ENCODE results near the gene CBFA2T3.

The CBFA2T3 gene

DNA sequence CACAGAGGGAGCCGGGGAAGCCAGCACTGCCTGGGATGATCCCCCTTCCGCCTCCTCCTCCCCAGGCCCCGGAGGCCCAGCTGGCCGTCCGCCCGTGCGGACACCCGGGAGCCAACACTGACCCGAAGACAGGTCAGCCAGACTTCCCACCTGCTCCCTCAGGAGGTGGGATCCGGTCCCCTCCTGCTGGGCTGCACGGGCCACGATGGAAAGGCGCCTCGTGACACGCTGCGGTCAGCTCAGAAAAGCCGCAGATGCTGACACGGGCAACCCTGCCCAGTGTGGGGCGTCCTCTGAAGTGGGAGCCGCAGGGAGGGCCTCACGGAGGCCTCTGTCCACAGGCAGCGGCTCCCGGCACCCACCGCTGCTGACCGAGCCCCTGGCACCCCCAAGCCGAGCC, 49.3 kb downstream of the CBFA2T3 start:
- no peak overlapping the region for H3K27ac ChIP-seq (ENCODE audit: insufficient read depth, low read depth, low read length, poor library complexity, severe bottlenecking)
- no peaks in the 10 kb centered on the region for H3K36me3 ChIP-seq (ENCODE audit: control insufficient read depth, insufficient read depth, low read length)
- no peaks in the 10 kb centered on the region for H3K27me3 ChIP-seq (ENCODE audit: control insufficient read depth, insufficient read depth, low read length, poor library complexity, severe bottlenecking)
- WGBS, 2 experiments, result 94% methylated on average over 26 of the region's 26 CpGs
- H3K4me1 ChIP-seq (ENCODE audit: control insufficient read depth, insufficient read depth, low read length), result peaks cover 20% of the 10 kb centered on the region
- H3K4me3 ChIP-seq (ENCODE audit: insufficient read depth, low read depth, low read length), result no peak overlapping the region
- H3K9me3 ChIP-seq (ENCODE audit: control insufficient read depth, low read length), result no peaks in the 10 kb centered on the region

DNA sequence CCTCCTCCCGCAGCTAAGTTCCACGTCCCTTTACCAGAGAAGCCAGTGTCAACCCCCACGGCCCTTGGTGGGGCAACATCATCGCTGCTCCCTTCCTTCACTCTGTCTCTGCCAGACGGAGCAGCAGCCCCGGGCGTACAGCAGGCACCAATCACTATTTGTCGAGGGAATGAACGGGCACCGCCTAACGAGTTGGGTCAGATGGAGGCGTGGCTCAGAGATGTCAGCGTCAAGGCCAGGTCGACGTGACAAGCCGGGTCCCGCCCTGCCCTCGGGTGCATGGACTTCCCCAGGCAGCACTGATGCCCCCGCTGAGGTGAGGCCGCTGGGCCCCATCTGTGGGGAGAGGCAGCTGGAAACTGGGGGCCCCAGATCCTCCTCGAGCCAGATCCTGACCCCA, 50.0 kb downstream of the CBFA2T3 start:
- Histone ChIP-seq H3K4me1 (ENCODE audit: control insufficient read depth, insufficient read depth, low read length) (peaks cover 20% of the 10 kb centered on the region), H3K27me3 (ENCODE audit: control insufficient read depth, insufficient read depth, low read length, poor library complexity, severe bottlenecking) (no peaks in the 10 kb centered on the region), H3K9me3 (ENCODE audit: control insufficient read depth, low read length) (no peaks in the 10 kb centered on the region), H3K4me3 (ENCODE audit: insufficient read depth, low read depth, low read length) (no peak overlapping the region), H3K36me3 (ENCODE audit: control insufficient read depth, insufficient read depth, low read length) (no peaks in the 10 kb centered on the region), H3K27ac (ENCODE audit: insufficient read depth, low read depth, low read length, poor library complexity, severe bottlenecking) (no peak overlapping the region)
- 88 to 89% methylated on average over 21 of the region's 21 CpGs for WGBS, 2 experiments

DNA sequence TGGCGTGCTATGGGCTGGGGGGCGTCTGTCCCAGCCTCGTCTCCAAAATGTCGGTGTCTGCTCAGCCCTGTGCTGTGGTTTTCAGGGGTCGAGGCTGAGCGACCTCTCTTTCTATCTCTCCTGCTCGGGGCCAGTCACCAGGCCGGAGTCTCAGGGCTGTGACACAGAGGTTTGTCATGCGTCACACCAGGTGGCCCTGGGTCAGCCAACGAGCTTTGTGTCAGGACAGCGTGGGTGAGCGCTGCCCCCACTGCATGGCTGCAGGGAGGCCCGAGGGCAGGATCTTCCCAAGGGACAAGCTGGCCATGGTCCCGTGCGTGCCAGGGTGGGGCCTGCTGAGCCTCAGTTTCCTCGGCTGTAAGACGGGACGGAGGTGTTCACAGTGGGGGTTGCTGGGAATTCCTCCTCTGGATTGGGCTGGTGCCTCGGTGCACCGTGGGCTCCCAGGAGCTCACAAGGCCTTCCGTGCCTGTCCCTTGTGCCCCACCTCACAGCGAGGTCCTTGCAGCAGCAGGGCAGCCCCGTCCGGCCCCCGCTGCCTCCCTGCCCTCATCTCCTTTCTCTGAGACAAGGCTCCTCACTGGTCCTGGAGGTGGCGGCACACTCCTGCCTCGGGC, 50.5 kb downstream of the CBFA2T3 start:
- Histone ChIP-seq H3K36me3 (ENCODE audit: control insufficient read depth, insufficient read depth, low read length) (no peaks in the 10 kb centered on the region), H3K4me1 (ENCODE audit: control insufficient read depth, insufficient read depth, low read length) (peaks cover 20% of the 10 kb centered on the region), H3K9me3 (ENCODE audit: control insufficient read depth, low read length) (no peaks in the 10 kb centered on the region), H3K27me3 (ENCODE audit: control insufficient read depth, insufficient read depth, low read length, poor library complexity, severe bottlenecking) (no peaks in the 10 kb centered on the region), H3K27ac (ENCODE audit: insufficient read depth, low read depth, low read length, poor library complexity, severe bottlenecking) (no peak overlapping the region), H3K4me3 (ENCODE audit: insufficient read depth, low read depth, low read length) (no peak overlapping the region)
- WGBS, 2 experiments, result 55 to 61% methylated on average over 27 of the region's 27 CpGs

GRCh38 chr16:88925540-88925887, 51.5 kb downstream of the CBFA2T3 start:
- 73 to 76% methylated on average over 16 of the region's 16 CpGs for WGBS, 2 experiments
- H3K27me3 ChIP-seq (ENCODE audit: control insufficient read depth, insufficient read depth, low read length, poor library complexity, severe bottlenecking), result no peaks in the 10 kb centered on the region
- peaks cover 20% of the 10 kb centered on the region for H3K4me1 ChIP-seq (ENCODE audit: control insufficient read depth, insufficient read depth, low read length)
- H3K27ac ChIP-seq (ENCODE audit: insufficient read depth, low read depth, low read length, poor library complexity, severe bottlenecking), result no peak overlapping the region
- no peak overlapping the region for H3K4me3 ChIP-seq (ENCODE audit: insufficient read depth, low read depth, low read length)
- no peaks in the 10 kb centered on the region for H3K36me3 ChIP-seq (ENCODE audit: control insufficient read depth, insufficient read depth, low read length)
- no peaks in the 10 kb centered on the region for H3K9me3 ChIP-seq (ENCODE audit: control insufficient read depth, low read length)

DNA sequence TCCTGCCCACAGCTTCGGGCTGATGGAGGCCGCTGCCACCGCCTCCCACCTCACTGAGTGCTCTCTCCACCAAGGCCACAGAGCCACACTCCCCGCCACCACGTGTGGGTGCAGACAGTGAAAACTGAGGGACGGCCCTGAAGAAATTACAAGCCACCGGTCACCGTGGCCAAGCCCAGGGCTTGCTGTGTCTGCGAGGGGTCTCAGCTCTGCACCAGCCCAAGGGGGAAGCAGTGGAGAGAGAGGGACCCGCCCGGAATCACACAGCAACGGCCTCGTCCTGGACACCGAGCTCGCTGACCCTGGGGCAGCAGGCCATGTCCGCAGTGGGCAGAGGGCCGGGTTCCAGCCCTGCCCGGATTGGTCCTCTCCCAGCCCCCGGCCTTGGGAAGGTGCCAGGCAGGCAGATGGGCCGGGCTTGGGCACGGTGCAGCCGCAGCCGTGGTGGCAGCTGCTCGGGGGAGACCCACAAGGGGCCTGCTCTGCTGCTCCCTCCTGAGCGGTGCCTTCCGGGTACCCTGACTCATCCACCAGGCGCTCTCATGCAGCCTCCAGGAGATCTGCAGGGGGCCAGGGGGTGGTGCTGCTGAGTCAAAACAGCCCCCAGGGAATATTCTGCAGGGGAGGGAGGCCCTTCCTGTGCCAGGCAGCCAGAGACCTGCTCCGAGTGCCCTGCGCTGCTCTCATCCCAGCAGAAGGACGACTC, 52.0 kb downstream of the CBFA2T3 start:
- no peaks in the 10 kb centered on the region for H3K27me3 ChIP-seq (ENCODE audit: control insufficient read depth, insufficient read depth, low read length, poor library complexity, severe bottlenecking)
- WGBS, 2 experiments, result 73 to 80% methylated on average over 30 of the region's 30 CpGs

GRCh38 chr16:88923926-88924833, 52.8 kb downstream of the CBFA2T3 start:
- no peak overlapping the region for H3K4me3 ChIP-seq (ENCODE audit: insufficient read depth, low read depth, low read length)
- H3K4me1 ChIP-seq (ENCODE audit: control insufficient read depth, insufficient read depth, low read length), result peaks cover 20% of the 10 kb centered on the region
- H3K27me3 ChIP-seq (ENCODE audit: control insufficient read depth, insufficient read depth, low read length, poor library complexity, severe bottlenecking), result no peaks in the 10 kb centered on the region
- H3K9me3 ChIP-seq (ENCODE audit: control insufficient read depth, low read length), result no peaks in the 10 kb centered on the region
- H3K36me3 ChIP-seq (ENCODE audit: control insufficient read depth, insufficient read depth, low read length), result no peaks in the 10 kb centered on the region
- WGBS, 2 experiments, result 71% methylated on average over 37 of the region's 37 CpGs
- no peak overlapping the region for H3K27ac ChIP-seq (ENCODE audit: insufficient read depth, low read depth, low read length, poor library complexity, severe bottlenecking)

More for the DNA sequence above, 52.0 kb downstream of the CBFA2T3 start:
- H3K36me3 ChIP-seq (ENCODE audit: control insufficient read depth, insufficient read depth, low read length), result no peaks in the 10 kb centered on the region
- H3K27ac ChIP-seq (ENCODE audit: insufficient read depth, low read depth, low read length, poor library complexity, severe bottlenecking), result no peak overlapping the region
- no peaks in the 10 kb centered on the region for H3K9me3 ChIP-seq (ENCODE audit: control insufficient read depth, low read length)
- H3K4me1 ChIP-seq (ENCODE audit: control insufficient read depth, insufficient read depth, low read length), result peaks cover 20% of the 10 kb centered on the region
- no peak overlapping the region for H3K4me3 ChIP-seq (ENCODE audit: insufficient read depth, low read depth, low read length)

GRCh38 chr16:88923450-88923849, 53.6 kb downstream of the CBFA2T3 start:
- Histone ChIP-seq H3K4me1 (ENCODE audit: control insufficient read depth, insufficient read depth, low read length) (peaks cover 20% of the 10 kb centered on the region), H3K27me3 (ENCODE audit: control insufficient read depth, insufficient read depth, low read length, poor library complexity, severe bottlenecking) (no peaks in the 10 kb centered on the region), H3K36me3 (ENCODE audit: control insufficient read depth, insufficient read depth, low read length) (no peaks in the 10 kb centered on the region), H3K4me3 (ENCODE audit: insufficient read depth, low read depth, low read length) (no peak overlapping the region), H3K9me3 (ENCODE audit: control insufficient read depth, low read length) (no peaks in the 10 kb centered on the region), H3K27ac (ENCODE audit: insufficient read depth, low read depth, low read length, poor library complexity, severe bottlenecking) (no peak overlapping the region)
- 85% methylated on average over 17 of the region's 17 CpGs for WGBS, 2 experiments

DNA sequence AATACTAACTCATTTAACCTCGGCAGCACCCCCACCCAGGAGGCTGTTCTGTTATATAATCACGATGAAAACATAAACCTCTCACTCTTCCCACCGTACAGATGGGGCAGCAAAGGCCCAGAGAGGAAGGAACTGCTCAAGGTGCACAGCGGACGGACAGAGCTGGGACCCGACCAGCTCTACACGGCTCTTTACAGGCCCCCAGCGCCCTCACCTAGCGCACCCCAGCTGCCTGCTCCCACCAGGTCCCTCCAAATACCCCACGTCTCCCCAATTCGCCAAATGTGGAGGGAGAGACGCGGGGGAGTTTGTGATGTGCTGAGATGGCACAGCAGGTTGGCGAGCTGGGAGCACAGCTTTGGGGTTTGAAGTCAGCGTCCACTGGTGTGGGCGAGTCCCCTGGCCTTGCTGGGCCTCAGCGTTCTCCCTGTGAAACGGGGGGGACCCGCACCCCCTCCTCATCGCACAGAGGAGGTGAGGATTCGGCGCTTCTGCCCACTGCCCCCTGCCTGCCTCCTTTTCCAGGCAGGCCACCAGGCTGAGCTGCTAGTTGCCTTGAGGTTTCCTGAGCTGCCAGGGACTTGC, 54.1 kb downstream of the CBFA2T3 start:
- H3K27ac ChIP-seq (ENCODE audit: insufficient read depth, low read depth, low read length, poor library complexity, severe bottlenecking), result no peak overlapping the region
- 91% methylated on average over 22 of the region's 22 CpGs for WGBS, 2 experiments

GRCh38 chr16:88922114-88922825, 54.7 kb downstream of the CBFA2T3 start:
- WGBS, 2 experiments, result 65 to 66% methylated on average over 26 of the region's 26 CpGs
- Histone ChIP-seq H3K4me1 (ENCODE audit: control insufficient read depth, insufficient read depth, low read length) (peaks cover 20% of the 10 kb centered on the region), H3K27me3 (ENCODE audit: control insufficient read depth, insufficient read depth, low read length, poor library complexity, severe bottlenecking) (no peaks in the 10 kb centered on the region), H3K27ac (ENCODE audit: insufficient read depth, low read depth, low read length, poor library complexity, severe bottlenecking) (no peak overlapping the region), H3K36me3 (ENCODE audit: control insufficient read depth, insufficient read depth, low read length) (no peaks in the 10 kb centered on the region), H3K9me3 (ENCODE audit: control insufficient read depth, low read length) (no peaks in the 10 kb centered on the region), H3K4me3 (ENCODE audit: insufficient read depth, low read depth, low read length) (no peak overlapping the region)

More for the DNA sequence above, 54.1 kb downstream of the CBFA2T3 start:
- Histone ChIP-seq H3K9me3 (ENCODE audit: control insufficient read depth, low read length) (no peaks in the 10 kb centered on the region), H3K4me1 (ENCODE audit: control insufficient read depth, insufficient read depth, low read length) (peaks cover 20% of the 10 kb centered on the region), H3K36me3 (ENCODE audit: control insufficient read depth, insufficient read depth, low read length) (no peaks in the 10 kb centered on the region), H3K4me3 (ENCODE audit: insufficient read depth, low read depth, low read length) (no peak overlapping the region), H3K27me3 (ENCODE audit: control insufficient read depth, insufficient read depth, low read length, poor library complexity, severe bottlenecking) (no peaks in the 10 kb centered on the region)
